Neural cell (in vitro differentiated cells): Measurements from ENCODE around the gene PLEKHA5.

Source experiments
- CTCF ChIP-seq: fragments of 450-650 bp; IDR thresholded peaks from 2 replicates; pipeline ENCODE4 v1.5.1; 2014; ENCODE audit warnings: antibody characterized with exemption, mild to moderate bottlenecking, moderate library complexity; ENCODE audit not compliant: poor library complexity, severe bottlenecking
- EZH2 ChIP-seq: fragments of 200-600, 300-800 bp; shearing (Covaris generic), sonication (generic); IDR thresholded peaks from 2 replicates; pipeline ENCODE4 v1.6.1; 2014; ENCODE audit warnings: antibody characterized with exemption, low read length, borderline replicate concordance, mild to moderate bottlenecking; ENCODE audit not compliant: insufficient read depth, poor library complexity, severe bottlenecking
- POLR2AphosphoS5 ChIP-seq: IDR thresholded peaks from 2 replicates; pipeline ENCODE4 v1.6.1; 2012
- REST ChIP-seq: IDR thresholded peaks from 2 replicates; pipeline ENCODE4 v1.6.1; 2012; ENCODE audit warnings: borderline replicate concordance

- TF ChIP-seq CTCF (no peak), REST (no peak), POLR2AphosphoS5 (no peak), EZH2 (no peak)
Observed at GRCh38 chr12:19217446-19217845, 87.9 kb downstream of the PLEKHA5 start.
